ENCODE measurements around the gene FOXJ3. TPM values are rescaled to one million over a fixed set of nuclear protein-coding genes. Genes with fewer than 3 reads are reported as not detected.

The FOXJ3 gene
- total and polyA plus RNA-seq, 2 of the 8 experiments (the other 6 are each of a cell fraction or from before 2014, with no cell fraction given): 48.6 to 51.9 TPM

DNA sequence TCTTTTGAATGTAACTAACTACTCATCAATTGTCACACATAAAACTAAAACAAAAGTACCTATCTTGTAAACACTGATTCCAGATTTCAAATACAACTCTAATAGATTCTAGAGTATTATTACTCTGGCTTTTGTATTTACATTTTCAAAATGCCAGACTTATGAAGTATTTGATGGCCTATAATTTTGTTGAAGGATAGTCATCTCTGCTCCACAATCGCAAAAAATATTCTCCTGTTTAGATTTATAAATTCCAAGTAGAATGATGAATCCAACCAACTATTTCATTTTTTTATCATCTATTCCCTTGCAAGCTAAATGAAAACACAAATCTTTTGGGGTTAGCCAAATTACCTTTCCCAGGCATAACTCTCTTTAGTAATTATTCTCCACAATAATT, 95.5 kb downstream of the FOXJ3 start:
- peaks cover 8% of the 10 kb centered on the region for H3K79me1 ChIP-seq (ENCODE audit: low read depth, low read length)
- H3K14ac ChIP-seq (ENCODE audit: insufficient read length): no peak overlapping the region
- H2BK12ac ChIP-seq (ENCODE audit: low read depth, low read length): no peak overlapping the region
- no peak overlapping the region for H3K23ac ChIP-seq (ENCODE audit: insufficient read length)
- no peak for TF ChIP-seq RNF2 (IDR thresholded peaks at IDR 0.05; ENCODE audit: borderline replicate concordance, low read depth, low read length, missing control alignments, poor library complexity, severe bottlenecking)
- no peak for TF ChIP-seq KDM4A (IDR thresholded peaks at IDR 0.05; ENCODE audit: low read depth, low read length, severe bottlenecking)
- TF ChIP-seq SP4 (IDR thresholded peaks at IDR 0.05; ENCODE audit: low read length): no peak
- TF ChIP-seq SP2 (IDR thresholded peaks at IDR 0.05; ENCODE audit: low read length): no peak
- no peak for TF ChIP-seq SIRT6 (IDR thresholded peaks at IDR 0.05; ENCODE audit: low read length)
- TF ChIP-seq CHD1 (IDR thresholded peaks at IDR 0.05; ENCODE audit: low read depth, low read length): no peak
- no peak overlapping the region for H2BK15ac ChIP-seq (ENCODE audit: low read length)
- no peak overlapping the region for H4K91ac ChIP-seq (replicated peaks; ENCODE audit: insufficient read length, low read length)
- WGBS, 2 experiments (ENCODE audit: extremely low coverage in 1 of 2, insufficient coverage in 1 of 2, insufficient read length in 1 of 2, insufficient replicate concordance in 2 of 2, low coverage in 1 of 2, low lambda C conversion rate in 2 of 2, missing lambda C conversion rate in 1 of 2): 94% methylated on average over 1 of the region's 1 CpG; no CpG with 5 or more reads in 1 of the 2 experiments
- no peak overlapping the region for H3K9ac ChIP-seq (replicated peaks in 1 of 4; ENCODE audit: extremely low read depth in 1 of 4, low read depth in 3 of 4, low read length in 3 of 4)
- no peaks in the 10 kb centered on the region for H3K23me2 ChIP-seq (ENCODE audit: low read depth, low read length)
- no peaks in the 10 kb centered on the region for H3K27me3 ChIP-seq (replicated peaks in 1 of 4; ENCODE audit: control insufficient read depth in 3 of 4, extremely low read depth in 1 of 4, insufficient read depth in 3 of 4, low read length in 3 of 4)
- no peak overlapping the region for H2BK20ac ChIP-seq (ENCODE audit: low read length)
- CTCF ChIA-PET (ENCODE audit: partially characterized antibody): no interaction called here
- H2AK5ac ChIP-seq (ENCODE audit: low read depth, low read length): no peak overlapping the region
- no peak for DNase-seq (ENCODE audit: low read depth in 1 of 2, low spot score in 2 of 2)
- H2BK120ac ChIP-seq (replicated peaks; ENCODE audit: low read depth, low read length): no peak overlapping the region
- H3K4me2 ChIP-seq (ENCODE audit: insufficient read depth in 1 of 2, low read depth in 2 of 2, low read length in 2 of 2): no peak overlapping the region
- POLR2A ChIA-PET (ENCODE audit: partially characterized antibody): no interaction called here
- no peak overlapping the region for H3K4ac ChIP-seq (replicated peaks; ENCODE audit: insufficient read length, low read depth, low read length)
- H3K79me2 ChIP-seq (ENCODE audit: control insufficient read depth in 1 of 2, insufficient read depth in 2 of 2, low read length in 2 of 2): peaks cover 0 to 73% of the 10 kb centered on the region in 2 experiments; a peak in 3 of 4 replicates
- no peak overlapping the region for H3K56ac ChIP-seq (replicated peaks; ENCODE audit: insufficient read length, low read depth, low read length)
- H3K27ac ChIP-seq (ENCODE audit: low read depth, low read length): no peak overlapping the region
- no peak for FAIRE-seq
- H3K4me1 ChIP-seq (replicated peaks in 1 of 4; ENCODE audit: control insufficient read depth in 3 of 4, insufficient read depth in 4 of 4, low read length in 3 of 4): no peaks in the 10 kb centered on the region; a peak in 1 of 7 replicates
- H4K20me1 ChIP-seq (replicated peaks in 1 of 2; ENCODE audit: control insufficient read depth in 1 of 2, insufficient read depth in 2 of 2, low read length in 2 of 2): peaks cover 2 to 6% of the 10 kb centered on the region in 2 experiments
- no peak overlapping the region for H4K8ac ChIP-seq (ENCODE audit: extremely low read depth, insufficient read depth, low read length)
- H3K36me3 ChIP-seq (ENCODE audit: control insufficient read depth in 2 of 4, insufficient read depth in 4 of 4, low read length in 3 of 4): peaks cover 0 to 18% (median 6%) of the 10 kb centered on the region in 4 experiments; a peak in 3 of 8 replicates
- no peak overlapping the region for H4K5ac ChIP-seq (ENCODE audit: insufficient read length, low read depth, low read length)
- no peak overlapping the region for H3K4me3 ChIP-seq (ENCODE audit: extremely low read depth in 1 of 4, insufficient read depth in 2 of 4, low read depth in 3 of 4, low read length in 4 of 4)
- H2BK5ac ChIP-seq (ENCODE audit: low read depth, low read length): no peak overlapping the region
- H2AFZ ChIP-seq (ENCODE audit: low read length): no peak overlapping the region
- H3K9me3 ChIP-seq (ENCODE audit: insufficient read depth in 2 of 2, low read depth in 1 of 2, low read length in 1 of 2): peaks cover 22 to 24% of the 10 kb centered on the region in 2 experiments
- H3K18ac ChIP-seq (ENCODE audit: extremely low read depth, low read length): no peak overlapping the region

Data from H1 (cell line).